GM19372 (cell line): ENCODE measurements around the gene PARD3.

Source experiments
- ATAC-seq: cut with Tn5 transposase; IDR thresholded peaks from one replicate; pipeline ENCODE4 v1.9.1; 2021; ENCODE audit warnings: mild to moderate bottlenecking, low read depth, moderate library complexity; ENCODE audit not compliant: unreplicated experiment

Gene PARD3

GRCh38 chr10:34523017-34523767 is 291.9 kb downstream of the PARD3 start:
- ATAC-seq = no peak

- no peak for ATAC-seq
Measured at GRCh38 chr10:34522546-34522945, 292.6 kb downstream of the PARD3 start.

GRCh38 chr10:34520510-34520909 is 294.6 kb downstream of the PARD3 start:
- no peak for ATAC-seq

GRCh38 chr10:34520084-34520483 is 295.0 kb downstream of the PARD3 start:
- no peak for ATAC-seq

GRCh38 chr10:34514290-34514689 is 300.8 kb downstream of the PARD3 start:
- ATAC-seq = no peak

- no peak for ATAC-seq
Measured at GRCh38 chr10:34513636-34514035, 301.5 kb downstream of the PARD3 start.

GRCh38 chr10:34507217-34507616 is 307.9 kb downstream of the PARD3 start:
- ATAC-seq = no peak

- no peak for ATAC-seq
Measured at GRCh38 chr10:34506786-34507185, 308.3 kb downstream of the PARD3 start.

- ATAC-seq = no peak
Measured at GRCh38 chr10:34505338-34505737, 309.8 kb downstream of the PARD3 start.

- no peak for ATAC-seq
Measured at GRCh38 chr10:34504534-34504933, 310.6 kb downstream of the PARD3 start.

GRCh38 chr10:34503704-34504103 is 311.4 kb downstream of the PARD3 start:
- no peak for ATAC-seq

- ATAC-seq = no peak
Measured at GRCh38 chr10:34499612-34500279, 315.4 kb downstream of the PARD3 start.

- no peak for ATAC-seq
Measured at GRCh38 chr10:34498821-34499220, 316.3 kb downstream of the PARD3 start.

GRCh38 chr10:34495938-34496337 is 319.2 kb downstream of the PARD3 start:
- ATAC-seq = no peak

GRCh38 chr10:34494012-34494411 is 321.1 kb downstream of the PARD3 start:
- ATAC-seq = no peak

GRCh38 chr10:34492081-34492480 is 323.0 kb downstream of the PARD3 start:
- ATAC-seq = no peak

GRCh38 chr10:34491678-34492077 is 323.4 kb downstream of the PARD3 start:
- ATAC-seq = no peak

GRCh38 chr10:34489973-34490745 is 324.9 kb downstream of the PARD3 start:
- ATAC-seq = no peak

- no peak for ATAC-seq
Measured at GRCh38 chr10:34489411-34489810, 325.7 kb downstream of the PARD3 start.

- no peak for ATAC-seq
Measured at GRCh38 chr10:34488476-34489130, 326.5 kb downstream of the PARD3 start.

GRCh38 chr10:34486008-34486407 is 329.1 kb downstream of the PARD3 start:
- no peak for ATAC-seq
